Umbilical cord (tissue), 2 donors: ENCODE results near the gene MYH7. TPM values are rescaled to one million over a fixed set of nuclear protein-coding genes. Genes with fewer than 3 reads are reported as not detected.
A peak's percentile ranks its signal among the peaks of the same experiment; 100 is the strongest.
"Not testable (repeated sequence)": the region's sequence is repeated elsewhere in the genome, so short reads cannot be mapped to it uniquely, and the experiment has no call there.

Experiments
- DNase-seq: peaks from one replicate; pipeline ENCODE4 v3.0.0-alpha.2; 2015; ENCODE audit warnings: low spot score
- total RNA-seq: library from RNA; depleted of rRNA; stranded (reverse); fragments of >200 nt; gene quantifications from one replicate; pipeline ENCODE4 v1.2.3, GENCODE V29; 2014; ENCODE audit warnings: low replicate concordance; ENCODE audit not compliant: insufficient read depth

The MYH7 gene
- total RNA-seq, result under 0.01 TPM

DNA sequence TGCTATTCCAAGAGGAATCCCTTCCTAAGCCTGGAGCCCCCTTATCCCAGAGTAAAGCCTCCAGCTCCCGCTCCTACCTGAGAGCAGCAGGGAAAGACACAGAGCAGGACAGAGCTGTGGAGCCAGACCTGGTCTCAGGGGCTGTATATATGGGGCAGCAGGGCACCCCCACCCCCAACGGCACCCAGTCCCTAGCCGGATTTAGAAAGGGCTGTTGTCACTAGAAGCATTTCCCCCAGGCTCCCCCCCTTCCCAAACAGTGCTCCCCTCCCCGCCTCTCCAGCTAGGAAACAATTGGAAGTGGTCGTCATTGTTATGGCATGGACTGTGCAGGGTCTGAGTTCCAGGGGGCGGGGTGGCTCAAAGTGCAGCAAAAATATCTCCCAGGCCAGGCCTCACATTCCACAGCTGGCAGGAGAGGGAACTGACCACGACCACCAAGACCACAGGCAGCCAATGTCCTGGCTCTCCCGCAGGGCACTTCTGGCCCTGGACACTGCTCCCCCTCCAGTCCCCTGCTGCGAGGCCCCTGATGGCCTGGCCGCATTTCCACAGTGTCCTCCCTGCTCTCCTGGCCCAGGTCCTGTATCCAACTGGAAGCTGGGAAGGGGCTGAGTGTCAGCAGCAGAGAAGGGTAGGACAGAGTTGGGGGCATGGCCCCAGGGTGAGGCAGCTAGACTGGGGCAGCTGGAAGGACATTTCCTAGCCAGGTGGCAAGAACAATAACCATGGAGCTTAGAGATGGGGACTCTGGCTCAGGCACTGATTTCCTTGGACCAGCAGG, at the start of gene MYH7:
Gene MYH7, minus strand, starts transcription at position 118 of the 784 bp plus-strand sequence. CDS start 1,928 bp downstream, outside the sequence.
- no peak for DNase-seq

DNA sequence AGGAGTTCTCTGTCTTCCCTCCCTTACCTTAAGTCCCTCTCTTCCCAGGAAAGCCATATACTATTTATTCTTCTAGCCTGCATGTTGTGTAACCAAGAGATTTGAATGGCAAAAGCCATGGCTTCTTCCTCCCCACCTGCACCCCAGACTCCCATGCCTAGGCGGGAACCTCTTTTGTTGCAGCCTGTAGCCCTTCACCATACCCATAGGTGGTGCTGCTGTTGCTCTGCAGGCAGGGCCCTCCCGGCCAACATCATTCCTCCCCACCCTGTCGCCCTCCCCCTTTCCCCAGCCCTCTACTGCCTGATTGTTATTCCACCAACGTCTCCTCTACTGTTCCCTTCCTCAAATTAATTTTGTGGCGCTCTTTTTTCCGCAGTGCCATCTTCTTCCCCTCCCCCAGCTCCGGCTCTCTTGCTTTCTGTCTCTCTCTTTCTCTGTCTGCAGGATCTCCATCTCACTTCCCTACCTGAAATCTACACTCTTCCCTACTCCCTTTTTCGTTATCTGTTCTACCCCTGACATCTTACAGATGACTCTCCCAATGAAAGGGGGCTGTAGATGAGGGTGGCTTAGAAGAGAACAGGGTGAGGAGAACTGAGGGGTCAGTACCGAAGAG, 47.9 kb upstream of the MYH7 start:
- DNase-seq, result peak; percentile 10

GRCh38 chr14:23482823-23483148, 47.3 kb upstream of the MYH7 start:
- no peak for DNase-seq

DNA sequence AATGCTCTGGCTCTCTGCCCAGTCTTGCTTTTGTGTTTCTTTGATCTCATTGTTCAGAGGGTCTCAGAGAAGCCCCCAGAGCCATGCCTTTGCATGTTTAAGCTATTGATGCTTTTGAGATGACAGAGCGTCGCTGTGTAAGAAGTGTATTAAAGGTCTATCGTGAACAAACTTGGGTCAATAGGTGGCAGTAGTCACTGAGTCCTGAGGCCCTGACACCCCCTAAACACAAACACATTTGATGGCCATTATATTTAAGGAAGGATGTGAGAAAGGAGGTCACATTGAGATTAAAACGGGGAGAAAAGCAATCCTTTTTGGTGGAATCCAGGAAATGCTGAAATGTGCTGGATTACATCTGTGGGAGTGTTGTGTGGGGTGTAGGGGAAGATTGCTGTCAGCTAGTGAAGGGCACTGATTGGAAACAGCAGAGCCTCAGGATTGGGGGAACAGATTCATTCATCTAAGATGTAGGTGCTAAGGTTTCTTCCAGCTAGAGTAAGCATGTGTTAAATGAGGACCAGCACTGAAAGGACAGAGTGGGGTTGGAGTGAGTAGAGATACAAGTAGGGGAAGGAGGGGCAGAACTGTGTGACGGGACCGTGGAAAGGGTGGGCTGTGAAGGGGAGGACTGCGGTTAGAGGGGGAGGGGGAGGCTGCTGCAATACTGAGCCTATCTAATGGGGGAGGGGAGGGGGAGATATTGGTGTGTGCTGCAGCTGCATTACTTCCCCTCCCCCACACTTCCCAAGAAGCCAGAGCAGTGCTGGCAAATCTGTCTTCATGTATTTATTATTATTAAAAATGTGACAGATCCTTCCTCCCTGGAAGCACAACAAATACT, 46.7 kb upstream of the MYH7 start:
- DNase-seq, result no peak

DNA sequence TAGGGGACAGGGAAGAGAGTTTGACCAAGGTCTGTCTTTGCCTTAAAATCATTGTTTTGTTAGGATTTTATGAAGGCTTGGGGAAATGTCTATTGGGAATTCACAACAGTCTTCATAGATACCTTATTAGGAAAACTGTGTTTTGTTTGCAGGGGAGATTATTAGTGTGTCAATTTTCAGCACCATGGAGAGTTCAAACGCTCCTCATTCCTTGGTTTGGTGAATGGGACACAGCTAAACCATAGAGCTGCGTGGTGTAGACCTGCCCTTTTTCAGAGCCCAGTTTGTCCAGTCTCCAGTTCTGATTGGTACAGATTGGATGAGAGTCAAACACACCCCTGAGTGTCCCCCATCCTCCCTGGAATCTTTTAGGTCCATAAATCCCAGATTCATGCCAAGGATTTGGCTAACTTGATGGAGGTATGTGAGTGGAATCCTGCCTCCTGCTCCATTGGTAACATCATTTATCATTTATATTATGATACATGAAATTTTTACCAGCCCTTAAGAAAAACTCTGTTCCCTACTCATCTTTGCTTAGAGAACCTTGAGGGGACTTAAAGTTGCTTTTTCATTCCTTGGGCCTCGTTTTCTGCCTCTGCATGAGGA, 46.0 kb upstream of the MYH7 start:
- DNase-seq, result no peak

DNA sequence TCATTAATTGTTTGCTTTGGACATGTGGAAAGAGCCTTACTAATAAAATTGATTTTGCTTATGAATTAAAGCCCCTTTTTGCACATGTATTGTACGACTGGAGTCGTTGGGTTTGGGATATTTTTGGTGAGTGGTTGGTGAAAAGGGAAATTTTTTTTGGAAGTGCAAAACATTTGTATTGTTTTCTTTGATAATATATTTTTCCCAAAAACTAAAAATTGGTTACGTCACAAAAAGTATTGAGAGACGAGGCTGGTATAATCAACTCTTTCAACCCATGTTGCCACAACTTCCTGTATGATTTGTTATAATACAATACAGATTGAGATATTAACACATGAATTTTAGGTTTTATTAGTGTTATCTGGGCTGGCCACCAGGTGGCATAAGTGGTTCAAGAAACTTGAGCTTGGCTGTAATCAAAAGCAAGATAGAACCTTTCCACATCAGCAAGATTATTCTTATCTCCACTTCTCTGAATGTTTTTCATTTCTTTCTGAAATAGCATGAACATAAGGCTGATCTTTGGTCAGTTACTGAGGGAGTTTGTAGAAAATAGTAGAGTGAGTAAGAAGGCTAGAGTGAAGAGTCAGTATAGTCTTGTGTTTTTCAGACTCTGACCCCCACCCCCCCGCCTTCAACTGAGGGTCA, 42.8 kb upstream of the MYH7 start:
- DNase-seq, result peak; percentile 86

GRCh38 chr14:23470947-23471346, 35.5 kb upstream of the MYH7 start:
- DNase-seq, result no peak

DNA sequence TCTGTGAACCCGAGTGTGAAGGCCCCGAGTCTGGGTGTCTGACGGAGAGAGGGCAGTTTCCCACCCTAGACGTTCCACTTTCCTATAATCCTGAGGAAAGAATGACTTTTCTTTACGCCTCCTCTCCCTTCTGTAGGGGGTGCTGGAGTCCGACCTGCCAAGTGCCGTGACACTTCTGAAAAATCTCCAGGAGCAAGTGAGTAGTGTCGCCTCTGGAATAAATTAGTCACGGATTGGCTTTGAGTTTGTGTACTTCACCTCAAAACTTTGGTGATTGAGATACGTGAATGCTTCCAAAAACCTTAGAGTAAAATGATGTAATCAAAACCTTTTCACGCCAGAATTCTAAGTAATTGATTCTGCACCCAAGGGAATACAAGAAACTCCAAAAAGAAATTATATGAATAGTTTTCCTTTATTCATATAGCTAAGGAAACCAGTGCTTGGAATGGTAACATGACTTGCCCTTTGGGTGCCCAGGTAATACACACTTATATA, 34.5 kb upstream of the MYH7 start:
- DNase-seq, result no peak

DNA sequence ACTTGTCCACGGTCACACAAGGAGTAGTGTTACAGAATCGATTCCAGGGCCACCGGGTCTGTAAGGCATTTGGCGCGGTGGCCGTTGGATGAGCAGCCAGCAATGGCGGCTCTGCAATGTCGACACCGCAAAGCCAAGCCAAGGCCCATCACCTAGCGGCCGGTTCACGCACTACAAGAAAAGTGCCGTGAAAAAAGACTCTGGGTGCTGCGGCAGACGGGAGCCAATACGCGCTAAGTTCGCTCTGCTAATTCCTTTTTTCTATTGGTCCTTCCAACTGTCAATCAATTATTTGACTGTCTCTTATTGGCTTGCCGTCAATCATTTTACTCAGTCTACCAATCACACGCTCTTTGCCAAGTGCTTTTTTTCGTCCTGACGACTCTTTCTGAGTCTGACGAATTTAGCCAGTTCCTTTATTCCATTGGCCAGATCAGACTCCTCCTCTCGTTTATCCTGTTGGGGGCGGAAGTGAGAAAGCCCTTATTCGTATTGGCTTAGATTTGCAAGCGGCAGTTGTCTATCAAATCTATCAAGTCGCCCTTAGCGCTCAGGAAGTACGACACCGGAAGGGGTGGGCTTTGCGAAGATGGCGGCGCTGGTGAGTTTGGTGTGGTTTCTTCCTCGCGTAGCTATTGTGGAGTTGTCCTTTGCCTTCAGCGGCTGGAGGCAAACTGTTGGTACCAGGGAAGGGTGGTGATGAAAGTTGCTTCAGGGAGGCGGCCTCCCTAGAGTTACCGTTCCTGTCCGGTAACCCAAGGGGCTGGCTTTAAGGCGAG, 33.9 kb upstream of the MYH7 start, which contains the start of gene NGDN:
Gene NGDN, plus strand, starts transcription at position 577 of the 779 bp plus-strand sequence. Its CDS starts 13 bp downstream, at position 590.
- DNase-seq, result peak; percentile 100

GRCh38 chr14:23468704-23469126, 33.3 kb upstream of the MYH7 start:
- no peak for DNase-seq

- DNase-seq, result no peak
These were observed 29.8 kb upstream of the MYH7 start for GRCh38 chr14:23465261-23465660.

- DNase-seq, result no peak
These were observed 29.2 kb upstream of the MYH7 start for GRCh38 chr14:23464700-23465099.

GRCh38 chr14:23460960-23461359, 25.5 kb upstream of the MYH7 start:
- no peak for DNase-seq

DNA sequence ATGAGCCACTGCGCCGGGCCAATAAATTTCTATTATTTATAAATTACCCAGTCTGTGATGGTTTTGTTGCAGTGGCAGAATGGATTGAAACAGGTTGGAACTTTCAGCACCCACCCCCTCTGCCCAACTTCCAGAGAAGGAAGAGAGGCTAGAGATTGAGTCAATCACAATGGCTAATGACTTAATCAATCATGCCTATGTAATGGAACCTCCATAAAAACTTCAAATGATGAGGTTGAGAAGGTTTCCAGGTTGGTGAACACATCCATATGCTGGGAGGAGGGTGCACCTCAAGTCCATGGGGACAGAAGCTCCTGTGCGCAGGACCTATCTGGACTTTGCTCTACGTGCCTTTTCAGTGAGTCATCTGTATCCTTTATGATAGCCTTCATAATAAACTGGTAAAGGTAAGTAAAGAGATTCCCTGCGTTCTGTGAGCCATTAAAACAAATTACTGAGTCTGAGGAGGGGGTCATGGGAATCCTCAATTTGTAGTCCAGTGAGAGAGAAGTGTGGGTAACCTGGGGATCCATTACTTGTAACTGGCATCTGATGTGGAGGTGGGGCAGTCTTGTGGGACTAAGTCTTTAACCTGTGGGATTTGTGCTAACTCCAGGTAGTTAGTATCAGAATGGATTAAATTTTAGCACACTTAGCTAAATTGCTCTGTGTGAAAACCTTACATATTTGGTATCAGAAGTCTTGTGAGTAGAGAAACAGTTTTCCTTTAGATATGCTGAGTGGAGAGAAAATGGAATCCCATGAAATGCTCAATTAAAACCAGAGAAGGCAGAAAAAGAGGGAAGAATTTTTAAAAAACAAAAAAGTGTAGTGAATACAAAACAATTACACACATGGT, 22.4 kb upstream of the MYH7 start:
- no peak for DNase-seq

GRCh38 chr14:23456883-23457586, 21.6 kb upstream of the MYH7 start:
- not testable (repeated sequence) for DNase-seq

DNA sequence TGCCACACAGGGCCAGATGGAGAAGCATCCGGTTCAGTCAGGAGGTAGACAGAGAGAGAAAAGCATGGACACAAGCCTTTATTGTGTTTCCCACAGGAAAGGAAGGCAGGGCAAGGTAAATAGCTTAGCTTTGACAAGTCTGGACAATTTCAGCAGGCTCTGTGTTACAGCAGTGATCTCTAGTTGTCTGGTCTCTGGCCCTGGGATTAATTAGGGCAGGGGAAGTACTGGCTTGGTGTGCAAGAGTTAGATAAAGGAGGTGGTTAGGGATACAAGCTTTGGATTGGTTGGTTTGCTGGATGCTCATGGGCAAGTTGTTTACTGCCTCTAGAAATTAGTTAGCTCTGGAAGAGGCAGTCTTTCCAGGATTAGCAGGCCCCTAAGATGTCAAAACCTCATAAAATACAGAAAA, 19.0 kb upstream of the MYH7 start:
- DNase-seq, result peak; percentile 22

DNA sequence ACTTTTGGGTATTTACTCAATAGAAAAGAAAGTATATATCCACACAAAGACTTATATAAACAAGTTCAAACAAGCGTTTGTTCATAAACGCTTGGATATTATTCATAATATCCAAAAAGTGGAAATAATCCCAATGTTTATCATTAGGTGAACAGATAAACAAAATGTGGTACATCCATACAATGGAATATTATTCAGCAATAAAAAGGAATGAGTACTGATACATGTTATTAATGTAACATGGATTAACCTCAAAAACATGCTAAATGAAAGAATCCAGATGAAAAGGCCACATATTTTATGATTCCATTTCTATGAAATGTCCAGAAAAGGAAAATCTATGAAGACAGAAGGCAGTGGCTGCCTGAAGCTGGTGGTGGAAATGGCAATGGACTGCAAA, 16.8 kb upstream of the MYH7 start:
- no peak for DNase-seq

GRCh38 chr14:23450379-23450778, 14.9 kb upstream of the MYH7 start:
- DNase-seq, result no peak

- no peak for DNase-seq
These were observed 13.9 kb upstream of the MYH7 start for GRCh38 chr14:23449314-23449713.
